Skeletal muscle cell (primary cell): ENCODE data around the gene IGFBP7.

Source experiments
- DNase-seq: peaks from one replicate; pipeline ENCODE4 v3.0.0-alpha.2; 2010; ENCODE audit warnings: low read depth
- H3K4me3 ChIP-seq: 2 replicates; pipeline ENCODE4 v1.5.1; 2011; ENCODE audit warnings: low read depth, mild to moderate bottlenecking, control low read depth, low read length, moderate library complexity

Gene IGFBP7

GRCh38 chr4:57100979-57101651 lies 9.1 kb downstream of the IGFBP7 start:
- no peak for DNase-seq
- H3K4me3 ChIP-seq, result no peak overlapping the region

GRCh38 chr4:57099363-57099762 lies 10.8 kb downstream of the IGFBP7 start:
- DNase-seq, result no peak
- H3K4me3 ChIP-seq, result no peak overlapping the region

- no peak overlapping the region for H3K4me3 ChIP-seq
- peak; percentile 86 for DNase-seq
These were observed 11.2 kb downstream of the IGFBP7 start for GRCh38 chr4:57098941-57099340.

GRCh38 chr4:57098415-57098814 lies 11.8 kb downstream of the IGFBP7 start:
- H3K4me3 ChIP-seq, result no peak overlapping the region
- DNase-seq, result no peak

GRCh38 chr4:57097711-57098110 lies 12.5 kb downstream of the IGFBP7 start:
- no peak overlapping the region for H3K4me3 ChIP-seq
- DNase-seq, result no peak

GRCh38 chr4:57095956-57096355 lies 14.2 kb downstream of the IGFBP7 start:
- no peak for DNase-seq
- H3K4me3 ChIP-seq, result no peak overlapping the region

GRCh38 chr4:57095245-57095644 lies 14.9 kb downstream of the IGFBP7 start:
- no peak for DNase-seq
- no peak overlapping the region for H3K4me3 ChIP-seq

- no peak for DNase-seq
- H3K4me3 ChIP-seq, result no peak overlapping the region
These were observed 15.4 kb downstream of the IGFBP7 start for GRCh38 chr4:57094832-57095223.

GRCh38 chr4:57093845-57094831 lies 16.0 kb downstream of the IGFBP7 start:
- DNase-seq, result no peak
- no peak overlapping the region for H3K4me3 ChIP-seq

GRCh38 chr4:57091657-57092162 lies 18.5 kb downstream of the IGFBP7 start:
- DNase-seq, result no peak
- no peak overlapping the region for H3K4me3 ChIP-seq

GRCh38 chr4:57090079-57090478 lies 20.1 kb downstream of the IGFBP7 start:
- no peak for DNase-seq
- H3K4me3 ChIP-seq, result no peak overlapping the region

GRCh38 chr4:57089549-57089948 lies 20.6 kb downstream of the IGFBP7 start:
- H3K4me3 ChIP-seq, result no peak overlapping the region
- no peak for DNase-seq

GRCh38 chr4:57086031-57086723 lies 24.0 kb downstream of the IGFBP7 start:
- no peak overlapping the region for H3K4me3 ChIP-seq
- no peak for DNase-seq

- no peak for DNase-seq
- H3K4me3 ChIP-seq, result no peak overlapping the region
These were observed 24.9 kb downstream of the IGFBP7 start for GRCh38 chr4:57085278-57085677.

- no peak for DNase-seq
These were observed 25.8 kb downstream of the IGFBP7 start for GRCh38 chr4:57084360-57084759.

GRCh38 chr4:57083090-57083489 lies 27.1 kb downstream of the IGFBP7 start:
- DNase-seq, result no peak
- H3K4me3 ChIP-seq, result no peak overlapping the region

More at GRCh38 chr4:57084360-57084759, 25.8 kb downstream of the IGFBP7 start:
- no peak overlapping the region for H3K4me3 ChIP-seq

GRCh38 chr4:57081651-57082621 lies 28.2 kb downstream of the IGFBP7 start:
- H3K4me3 ChIP-seq, result no peak overlapping the region
- no peak for DNase-seq

- no peak overlapping the region for H3K4me3 ChIP-seq
- DNase-seq, result peak; percentile 89
These were observed 29.2 kb downstream of the IGFBP7 start for GRCh38 chr4:57080781-57081650.
